ENCODE results near the gene BACE2.

Gene BACE2

GRCh38 chr21:41147979-41148355, 20.0 kb upstream of the BACE2 start:
- DNase-seq (ENCODE audit: low read depth in 2 of 2, low spot score in 1 of 2): no peak

- no peak for DNase-seq (ENCODE audit: low read depth in 2 of 2, low spot score in 1 of 2)
These were observed 19.2 kb upstream of the BACE2 start for GRCh38 chr21:41148798-41149197.

- no peak for DNase-seq (ENCODE audit: low read depth in 2 of 2, low spot score in 1 of 2)
These were observed 18.8 kb upstream of the BACE2 start for GRCh38 chr21:41149199-41149598.

- DNase-seq (ENCODE audit: low read depth in 2 of 2, low spot score in 1 of 2): no peak
These were observed 15.8 kb upstream of the BACE2 start for GRCh38 chr21:41152147-41152546.

- no peak for DNase-seq (ENCODE audit: low read depth in 2 of 2, low spot score in 1 of 2)
These were observed 14.5 kb upstream of the BACE2 start for GRCh38 chr21:41153443-41153842.

GRCh38 chr21:41156142-41156541, 11.8 kb upstream of the BACE2 start:
- no peak for DNase-seq (ENCODE audit: low read depth in 2 of 2, low spot score in 1 of 2)

- no peak for DNase-seq (ENCODE audit: low read depth in 2 of 2, low spot score in 1 of 2)
These were observed 9.9 kb upstream of the BACE2 start for GRCh38 chr21:41158026-41158425.

GRCh38 chr21:41160036-41160435, 7.9 kb upstream of the BACE2 start:
- no peak for DNase-seq (ENCODE audit: low read depth in 2 of 2, low spot score in 1 of 2)

- no peak for DNase-seq (ENCODE audit: low read depth in 2 of 2, low spot score in 1 of 2)
These were observed 6.5 kb upstream of the BACE2 start for GRCh38 chr21:41161428-41161827.

- no peak for DNase-seq (ENCODE audit: low read depth in 2 of 2, low spot score in 1 of 2)
These were observed 5.9 kb upstream of the BACE2 start for GRCh38 chr21:41162096-41162495.

- no peak for DNase-seq (ENCODE audit: low read depth in 2 of 2, low spot score in 1 of 2)
These were observed 4.9 kb upstream of the BACE2 start for GRCh38 chr21:41163091-41163490.

- DNase-seq (ENCODE audit: low read depth in 2 of 2, low spot score in 1 of 2): no peak
These were observed 3.9 kb upstream of the BACE2 start for GRCh38 chr21:41164052-41164451.

GRCh38 chr21:41164981-41165655, 2.8 kb upstream of the BACE2 start:
- no peak for DNase-seq (ENCODE audit: low read depth in 2 of 2, low spot score in 1 of 2)

GRCh38 chr21:41166884-41167283, 1.1 kb upstream of the BACE2 start:
- DNase-seq (ENCODE audit: low read depth in 2 of 2, low spot score in 1 of 2): no peak

- DNase-seq (ENCODE audit: low read depth in 2 of 2, low spot score in 1 of 2): no peak
These were observed 664 bp downstream of the BACE2 start for GRCh38 chr21:41168391-41169257.

- DNase-seq (ENCODE audit: low read depth in 2 of 2, low spot score in 1 of 2): no peak
These were observed 1.3 kb downstream of the BACE2 start for GRCh38 chr21:41169258-41169576.

GRCh38 chr21:41169701-41170100, 1.7 kb downstream of the BACE2 start:
- DNase-seq (ENCODE audit: low read depth in 2 of 2, low spot score in 1 of 2): no peak

- no peak for DNase-seq (ENCODE audit: low read depth in 2 of 2, low spot score in 1 of 2)
These were observed 2.5 kb downstream of the BACE2 start for GRCh38 chr21:41170442-41170841.

GRCh38 chr21:41170859-41171609, 3.1 kb downstream of the BACE2 start:
- DNase-seq (ENCODE audit: low read depth in 2 of 2, low spot score in 1 of 2): no peak

- no peak for DNase-seq (ENCODE audit: low read depth in 2 of 2, low spot score in 1 of 2)
These were observed 7.1 kb downstream of the BACE2 start for GRCh38 chr21:41175080-41175479.

GRCh38 chr21:41176846-41177245, 8.9 kb downstream of the BACE2 start:
- DNase-seq (ENCODE audit: low read depth in 2 of 2, low spot score in 1 of 2): no peak

GRCh38 chr21:41180752-41181151, 12.8 kb downstream of the BACE2 start:
- DNase-seq (ENCODE audit: low read depth in 2 of 2, low spot score in 1 of 2): no peak

All from stimulated activated CD8-positive, alpha-beta memory T cell treated with anti-CD3 and anti-CD28 coated beads, Interleukin-4, amount 100 ng/mL, for 1 hour (primary cell).